Measurements from ENCODE around the gene DNAAF8.

DNAAF8 gene

GRCh38 chr16:4696905-4697847, 37.2 kb upstream of the DNAAF8 start:
- Histone ChIP-seq H3K4me1 (ENCODE audit: control insufficient read depth in 1 of 2, insufficient read depth in 2 of 2, low read length in 2 of 2) (peaks cover 5 to 29% of the 10 kb centered on the region in 2 donors), H3K27ac (ENCODE audit: low read length) (no peak overlapping the region)

GRCh38 chr16:4697848-4698291, 36.5 kb upstream of the DNAAF8 start:
- Histone ChIP-seq H3K27me3 (ENCODE audit: low read depth, low read length) (no peaks in the 10 kb centered on the region), H3K4me3 (ENCODE audit: low read depth in 1 of 2, low read length in 2 of 2) (no peak overlapping the region), H3K4me1 (ENCODE audit: control insufficient read depth in 1 of 2, insufficient read depth in 2 of 2, low read length in 2 of 2) (peaks cover under 1 to 22% of the 10 kb centered on the region in 2 donors), H3K9me3 (ENCODE audit: control insufficient read depth in 1 of 2, low read length in 2 of 2) (no peaks in the 10 kb centered on the region), H3K36me3 (ENCODE audit: control insufficient read depth in 1 of 2, insufficient read depth in 2 of 2, low read length in 2 of 2) (peaks cover 20 to 68% of the 10 kb centered on the region in 2 donors), H3K27ac (ENCODE audit: low read length) (no peak overlapping the region)

More at GRCh38 chr16:4696905-4697847, 37.2 kb upstream of the DNAAF8 start:
- H3K4me3 ChIP-seq (ENCODE audit: low read depth in 1 of 2, low read length in 2 of 2), result no peak overlapping the region
- no peaks in the 10 kb centered on the region for H3K27me3 ChIP-seq (ENCODE audit: low read depth, low read length)
- peaks cover 20 to 65% of the 10 kb centered on the region in 2 donors for H3K36me3 ChIP-seq (ENCODE audit: control insufficient read depth in 1 of 2, insufficient read depth in 2 of 2, low read length in 2 of 2)
- no peaks in the 10 kb centered on the region for H3K9me3 ChIP-seq (ENCODE audit: control insufficient read depth in 1 of 2, low read length in 2 of 2)

DNA sequence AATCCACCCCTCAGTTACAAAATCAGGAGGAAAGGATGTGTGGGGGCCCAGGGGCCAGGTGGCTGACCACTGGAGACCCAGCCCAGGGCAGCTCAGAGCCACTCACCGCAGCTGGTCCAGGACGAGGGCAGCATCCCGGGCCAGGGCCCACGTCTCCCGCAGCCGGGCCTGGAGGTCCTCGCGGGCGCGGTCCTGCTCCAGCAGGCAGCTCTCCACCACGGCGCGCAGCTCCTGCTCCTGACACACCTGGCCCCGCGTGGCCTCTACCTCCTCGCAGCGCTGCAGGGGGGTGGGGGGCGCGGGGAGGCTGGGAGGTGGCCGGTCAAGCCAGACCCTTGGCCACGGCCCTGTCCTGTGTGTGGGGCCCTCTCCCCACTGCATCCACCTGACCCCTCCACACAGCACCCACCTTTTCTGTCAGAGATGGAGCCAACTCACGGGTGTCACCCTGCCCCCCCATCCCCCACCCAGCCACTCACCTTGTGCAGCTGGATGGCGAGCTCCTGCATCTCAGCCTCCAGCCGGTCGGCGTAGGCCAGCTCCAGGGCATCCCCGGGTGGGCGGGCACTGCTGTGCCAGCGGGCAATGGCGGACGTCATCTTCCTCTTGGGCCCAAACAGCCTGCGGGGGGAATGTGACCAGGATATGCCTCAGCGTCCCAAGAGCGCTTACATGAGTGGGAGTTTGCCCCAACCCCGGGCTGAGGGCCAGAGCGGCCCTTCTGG, 35.9 kb upstream of the DNAAF8 start:
- H3K4me3 ChIP-seq (ENCODE audit: low read depth in 1 of 2, low read length in 2 of 2), result no peak overlapping the region
- H3K27me3 ChIP-seq (ENCODE audit: low read depth, low read length), result no peaks in the 10 kb centered on the region
- no peaks in the 10 kb centered on the region for H3K9me3 ChIP-seq (ENCODE audit: control insufficient read depth in 1 of 2, low read length in 2 of 2)
- H3K36me3 ChIP-seq (ENCODE audit: control insufficient read depth in 1 of 2, insufficient read depth in 2 of 2, low read length in 2 of 2), result peaks cover 20 to 69% of the 10 kb centered on the region in 2 donors
- peaks cover 0 to 20% of the 10 kb centered on the region in 2 donors for H3K4me1 ChIP-seq (ENCODE audit: control insufficient read depth in 1 of 2, insufficient read depth in 2 of 2, low read length in 2 of 2)
- H3K27ac ChIP-seq (ENCODE audit: low read length), result no peak overlapping the region

- H3K4me1 ChIP-seq (ENCODE audit: control insufficient read depth in 1 of 2, insufficient read depth in 2 of 2, low read length in 2 of 2), result peaks cover 0 to 20% of the 10 kb centered on the region in 2 donors
- no peaks in the 10 kb centered on the region for H3K27me3 ChIP-seq (ENCODE audit: low read depth, low read length)
- H3K27ac ChIP-seq (ENCODE audit: low read length), result no peak overlapping the region
- no peak overlapping the region for H3K4me3 ChIP-seq (ENCODE audit: low read depth in 1 of 2, low read length in 2 of 2)
- no peaks in the 10 kb centered on the region for H3K9me3 ChIP-seq (ENCODE audit: control insufficient read depth in 1 of 2, low read length in 2 of 2)
- peaks cover 20 to 75% of the 10 kb centered on the region in 2 donors for H3K36me3 ChIP-seq (ENCODE audit: control insufficient read depth in 1 of 2, insufficient read depth in 2 of 2, low read length in 2 of 2)
Measured at GRCh38 chr16:4699046-4699556, 35.2 kb upstream of the DNAAF8 start.

DNA sequence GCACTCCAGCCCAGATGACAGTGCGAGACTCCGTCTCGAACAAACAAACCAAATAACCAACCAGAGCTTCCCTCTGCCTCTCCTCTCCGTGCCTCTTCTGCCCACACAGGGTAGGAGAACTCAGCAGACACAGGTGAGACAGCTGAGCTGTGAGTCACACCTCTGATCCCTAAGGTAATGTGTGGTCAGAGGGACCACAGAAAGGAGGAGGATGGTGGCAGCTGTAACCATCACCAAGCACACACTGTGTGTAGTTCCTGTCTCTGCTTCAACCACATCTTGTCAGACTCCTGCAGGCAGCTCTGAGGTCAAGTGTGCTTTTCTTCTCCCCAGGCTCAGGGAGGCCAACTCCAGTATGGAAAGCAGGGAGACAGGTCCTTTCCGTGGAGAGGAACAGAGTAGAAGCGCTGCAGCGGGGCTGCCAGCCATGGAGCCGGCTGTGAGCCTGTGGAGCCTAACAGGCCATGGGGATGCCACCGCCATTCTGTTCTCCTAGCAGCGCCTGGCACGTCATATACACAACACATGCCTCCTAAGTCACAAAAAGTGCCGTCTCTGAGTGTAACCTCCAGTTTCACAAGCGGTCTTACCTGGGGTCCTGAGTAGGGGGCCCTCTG, 33.8 kb upstream of the DNAAF8 start:
- Histone ChIP-seq H3K4me1 (ENCODE audit: control insufficient read depth in 1 of 2, insufficient read depth in 2 of 2, low read length in 2 of 2) (peaks cover 0 to 8% of the 10 kb centered on the region in 2 donors), H3K4me3 (ENCODE audit: low read depth in 1 of 2, low read length in 2 of 2) (no peak overlapping the region), H3K9me3 (ENCODE audit: control insufficient read depth in 1 of 2, low read length in 2 of 2) (no peaks in the 10 kb centered on the region), H3K27ac (ENCODE audit: low read length) (no peak overlapping the region), H3K36me3 (ENCODE audit: control insufficient read depth in 1 of 2, insufficient read depth in 2 of 2, low read length in 2 of 2) (peaks cover 29 to 82% of the 10 kb centered on the region in 2 donors), H3K27me3 (ENCODE audit: low read depth, low read length) (no peaks in the 10 kb centered on the region)

DNA sequence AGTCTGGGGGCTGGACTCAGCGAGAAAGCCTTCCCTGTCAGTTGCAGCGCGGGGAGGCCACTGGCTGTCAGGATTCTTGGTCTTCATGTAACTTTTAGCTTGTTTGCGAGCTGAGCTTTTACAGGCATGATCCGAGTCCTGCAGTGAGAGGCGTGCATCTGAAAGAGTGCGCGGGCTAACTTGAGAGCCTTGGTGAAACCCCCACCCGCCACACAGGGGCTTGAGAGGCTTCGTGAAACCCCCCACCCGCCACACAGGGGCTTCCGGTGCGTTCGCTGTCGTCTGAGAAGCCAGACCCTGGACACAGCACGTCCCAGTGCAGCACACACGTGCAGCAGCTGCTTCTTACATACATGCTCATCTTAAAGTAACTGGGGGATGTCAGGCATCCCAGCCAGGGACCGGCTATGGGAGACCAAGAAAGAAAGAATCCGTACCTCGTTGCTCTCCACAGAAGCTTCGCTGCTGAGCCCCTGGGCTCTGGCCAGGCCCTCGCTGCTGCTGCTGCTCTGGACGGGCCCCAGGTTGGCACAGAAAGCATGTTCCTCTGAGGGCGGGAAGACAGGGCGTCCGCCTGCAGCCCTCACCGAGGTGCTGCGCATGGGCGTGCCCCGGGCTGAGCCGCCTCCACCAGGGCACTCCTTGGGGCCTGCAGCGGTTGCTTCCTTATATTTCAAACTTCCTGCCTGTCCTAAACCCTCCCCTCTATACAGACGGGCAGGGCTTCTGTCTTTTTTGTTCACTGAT, 33.2 kb upstream of the DNAAF8 start:
- no peak overlapping the region for H3K27ac ChIP-seq (ENCODE audit: low read length)
- H3K4me1 ChIP-seq (ENCODE audit: control insufficient read depth in 1 of 2, insufficient read depth in 2 of 2, low read length in 2 of 2), result peaks cover 0 to 1% of the 10 kb centered on the region in 2 donors
- H3K27me3 ChIP-seq (ENCODE audit: low read depth, low read length), result no peaks in the 10 kb centered on the region
- H3K4me3 ChIP-seq (ENCODE audit: low read depth in 1 of 2, low read length in 2 of 2), result no peak overlapping the region
- H3K9me3 ChIP-seq (ENCODE audit: control insufficient read depth in 1 of 2, low read length in 2 of 2), result no peaks in the 10 kb centered on the region
- peaks cover 29 to 75% of the 10 kb centered on the region in 2 donors for H3K36me3 ChIP-seq (ENCODE audit: control insufficient read depth in 1 of 2, insufficient read depth in 2 of 2, low read length in 2 of 2)

GRCh38 chr16:4701791-4702465, 32.4 kb upstream of the DNAAF8 start:
- Histone ChIP-seq H3K27me3 (ENCODE audit: low read depth, low read length) (no peaks in the 10 kb centered on the region), H3K36me3 (ENCODE audit: control insufficient read depth in 1 of 2, insufficient read depth in 2 of 2, low read length in 2 of 2) (peaks cover 29 to 75% of the 10 kb centered on the region in 2 donors), H3K9me3 (ENCODE audit: control insufficient read depth in 1 of 2, low read length in 2 of 2) (no peaks in the 10 kb centered on the region), H3K4me3 (ENCODE audit: low read depth in 1 of 2, low read length in 2 of 2) (no peak overlapping the region), H3K4me1 (ENCODE audit: control insufficient read depth in 1 of 2, insufficient read depth in 2 of 2, low read length in 2 of 2) (no peaks in the 10 kb centered on the region), H3K27ac (ENCODE audit: low read length) (no peak overlapping the region)

- no peak overlapping the region for H3K27ac ChIP-seq (ENCODE audit: low read length)
- H3K27me3 ChIP-seq (ENCODE audit: low read depth, low read length), result no peaks in the 10 kb centered on the region
- H3K4me1 ChIP-seq (ENCODE audit: control insufficient read depth in 1 of 2, insufficient read depth in 2 of 2, low read length in 2 of 2), result no peaks in the 10 kb centered on the region
- peaks cover 30 to 75% of the 10 kb centered on the region in 2 donors for H3K36me3 ChIP-seq (ENCODE audit: control insufficient read depth in 1 of 2, insufficient read depth in 2 of 2, low read length in 2 of 2)
- no peak overlapping the region for H3K4me3 ChIP-seq (ENCODE audit: low read depth in 1 of 2, low read length in 2 of 2)
- H3K9me3 ChIP-seq (ENCODE audit: control insufficient read depth in 1 of 2, low read length in 2 of 2), result no peaks in the 10 kb centered on the region
Measured at GRCh38 chr16:4702466-4702808, 31.9 kb upstream of the DNAAF8 start.

GRCh38 chr16:4703906-4704305, 30.4 kb upstream of the DNAAF8 start:
- Histone ChIP-seq H3K9me3 (ENCODE audit: control insufficient read depth in 1 of 2, low read length in 2 of 2) (no peaks in the 10 kb centered on the region), H3K27me3 (ENCODE audit: low read depth, low read length) (no peaks in the 10 kb centered on the region), H3K4me3 (ENCODE audit: low read depth in 1 of 2, low read length in 2 of 2) (no peak overlapping the region), H3K4me1 (ENCODE audit: control insufficient read depth in 1 of 2, insufficient read depth in 2 of 2, low read length in 2 of 2) (no peaks in the 10 kb centered on the region), H3K27ac (ENCODE audit: low read length) (no peak overlapping the region), H3K36me3 (ENCODE audit: control insufficient read depth in 1 of 2, insufficient read depth in 2 of 2, low read length in 2 of 2) (peaks cover 30 to 64% of the 10 kb centered on the region in 2 donors)

GRCh38 chr16:4704491-4704890, 29.8 kb upstream of the DNAAF8 start:
- Histone ChIP-seq H3K27me3 (ENCODE audit: low read depth, low read length) (no peaks in the 10 kb centered on the region), H3K36me3 (ENCODE audit: control insufficient read depth in 1 of 2, insufficient read depth in 2 of 2, low read length in 2 of 2) (peaks cover 24 to 58% of the 10 kb centered on the region in 2 donors), H3K9me3 (ENCODE audit: control insufficient read depth in 1 of 2, low read length in 2 of 2) (no peaks in the 10 kb centered on the region), H3K4me3 (ENCODE audit: low read depth in 1 of 2, low read length in 2 of 2) (no peak overlapping the region), H3K27ac (ENCODE audit: low read length) (no peak overlapping the region), H3K4me1 (ENCODE audit: control insufficient read depth in 1 of 2, insufficient read depth in 2 of 2, low read length in 2 of 2) (no peaks in the 10 kb centered on the region)
